Neuron (in vitro differentiated cells): ENCODE measurements around the gene TNIK.

Source experiments
- H2AFZ ChIP-seq: one replicate; pipeline ENCODE4 v1.6.1; 2013; ENCODE audit warnings: low read depth, mild to moderate bottlenecking, inconsistent platforms, low read length, moderate library complexity
- H3K27me3 ChIP-seq: one replicate; pipeline ENCODE4 v1.6.1; 2013; ENCODE audit warnings: low read length; ENCODE audit not compliant: insufficient read depth
- H3K36me3 ChIP-seq: one replicate; pipeline ENCODE4 v1.6.1; 2013; ENCODE audit warnings: low read length; ENCODE audit not compliant: insufficient read depth
- H3K4me1 ChIP-seq: one replicate; pipeline ENCODE4 v1.6.1; 2013; ENCODE audit warnings: low read length; ENCODE audit not compliant: insufficient read depth
- H3K4me3 ChIP-seq: 2 replicates; pipeline ENCODE4 v1.5.1; 2013; ENCODE audit warnings: mild to moderate bottlenecking, low read length, moderate library complexity
- H3K9me3 ChIP-seq: one replicate; pipeline ENCODE4 v1.6.1; 2013; ENCODE audit warnings: low read length

TNIK gene

GRCh38 chr3:171192176-171192854 is 267.9 kb downstream of the TNIK start:
- H3K36me3 ChIP-seq: no peaks in the 10 kb centered on the region
- H3K9me3 ChIP-seq: no peaks in the 10 kb centered on the region
- no peak overlapping the region for H2AFZ ChIP-seq
- no peaks in the 10 kb centered on the region for H3K4me1 ChIP-seq
- H3K27me3 ChIP-seq: no peaks in the 10 kb centered on the region
- no peak overlapping the region for H3K4me3 ChIP-seq

DNA sequence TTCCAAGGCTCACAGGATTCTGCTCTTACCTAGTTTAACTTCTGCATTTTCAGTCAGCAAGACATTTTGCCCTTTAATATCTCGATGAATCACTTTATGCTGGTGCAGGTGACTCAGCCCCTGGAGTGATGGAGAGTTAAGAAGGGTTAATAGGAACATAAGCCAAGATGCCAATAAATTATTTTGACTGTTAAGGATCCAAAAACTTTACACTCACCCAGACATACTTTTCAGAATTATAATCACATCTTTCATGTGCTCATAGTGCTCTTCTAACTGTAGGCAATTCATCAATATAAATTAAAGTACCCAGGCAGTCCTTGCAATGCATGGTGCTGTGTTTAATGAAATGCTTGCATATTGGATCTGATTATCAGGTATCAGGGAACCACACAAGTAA is 269.5 kb downstream of the TNIK start:
- Histone ChIP-seq H3K27me3 (no peaks in the 10 kb centered on the region), H3K4me1 (no peaks in the 10 kb centered on the region), H3K9me3 (no peaks in the 10 kb centered on the region), H3K36me3 (no peaks in the 10 kb centered on the region), H2AFZ (no peak overlapping the region), H3K4me3 (no peak overlapping the region)

DNA sequence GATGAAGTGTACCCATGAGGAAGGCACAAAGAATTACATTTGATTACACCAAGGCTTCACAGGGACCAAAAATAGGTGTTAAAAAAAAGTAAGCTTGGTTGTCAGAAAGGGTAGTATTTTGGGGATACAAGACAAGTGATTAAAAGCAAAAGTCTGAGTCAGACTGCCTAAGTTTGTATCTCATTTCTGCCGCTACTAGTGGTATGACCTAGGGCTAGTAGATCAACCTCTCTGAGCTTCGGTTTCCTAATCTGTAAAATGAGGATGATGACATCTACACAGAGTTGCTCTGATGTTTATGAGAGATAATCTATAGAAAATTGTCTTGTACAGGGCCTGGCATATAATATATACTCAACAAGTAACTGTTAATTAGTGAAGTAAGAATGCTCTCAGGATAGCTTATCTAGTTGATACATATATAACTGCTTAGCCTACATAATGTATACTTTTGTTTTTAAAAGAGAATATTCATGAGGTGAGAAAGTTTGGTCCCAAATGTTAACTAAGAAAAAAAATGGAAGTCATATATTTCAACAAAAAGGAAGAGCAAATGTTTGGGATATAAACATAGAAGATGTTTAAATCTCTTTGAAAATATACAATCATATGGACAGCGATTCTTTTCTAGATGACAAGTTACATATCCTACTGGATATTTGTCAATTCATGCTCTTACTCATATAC is 270.7 kb downstream of the TNIK start:
- Histone ChIP-seq H3K27me3 (no peaks in the 10 kb centered on the region), H2AFZ (no peak overlapping the region), H3K36me3 (no peaks in the 10 kb centered on the region), H3K9me3 (no peaks in the 10 kb centered on the region), H3K4me3 (no peak overlapping the region), H3K4me1 (no peaks in the 10 kb centered on the region)

GRCh38 chr3:171187706-171188290 is 272.4 kb downstream of the TNIK start:
- no peaks in the 10 kb centered on the region for H3K36me3 ChIP-seq
- no peaks in the 10 kb centered on the region for H3K4me1 ChIP-seq
- no peak overlapping the region for H3K4me3 ChIP-seq

DNA sequence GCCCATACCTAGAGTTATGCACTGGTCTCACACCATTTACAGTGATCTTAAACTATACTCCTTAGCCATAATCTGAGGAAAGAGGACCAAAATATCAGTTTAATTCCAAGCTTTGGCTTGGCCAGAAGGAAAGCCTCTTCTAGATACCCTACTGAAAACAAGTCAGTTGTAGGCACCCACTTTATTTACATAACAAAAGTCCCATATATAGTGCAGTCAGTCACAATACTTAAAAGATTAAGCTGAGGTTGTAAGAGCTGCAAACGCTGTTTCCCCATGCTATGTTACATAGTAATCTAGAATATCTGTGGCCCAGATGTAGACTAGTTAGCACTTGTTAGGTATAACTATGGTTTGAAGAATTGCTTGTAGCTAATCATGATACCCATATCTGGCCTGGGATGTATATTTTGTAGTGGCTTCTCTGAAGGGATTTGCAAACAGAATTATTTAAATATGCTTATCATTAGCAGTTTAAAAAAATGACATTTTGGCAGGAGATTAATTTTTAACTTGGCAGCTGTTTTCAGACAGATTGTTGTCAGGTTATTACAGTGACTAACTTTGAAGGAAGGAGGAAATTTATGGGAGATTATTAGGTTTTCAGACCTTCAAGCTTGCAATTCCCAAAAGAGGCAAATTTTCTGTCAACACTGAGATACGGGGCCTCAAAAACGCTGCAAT is 273.2 kb downstream of the TNIK start:
- no peaks in the 10 kb centered on the region for H3K4me1 ChIP-seq
- no peaks in the 10 kb centered on the region for H3K27me3 ChIP-seq
- H3K36me3 ChIP-seq: no peaks in the 10 kb centered on the region
- no peaks in the 10 kb centered on the region for H3K9me3 ChIP-seq
- no peak overlapping the region for H3K4me3 ChIP-seq
- H2AFZ ChIP-seq: no peak overlapping the region

More at GRCh38 chr3:171187706-171188290, 272.4 kb downstream of the TNIK start:
- Histone ChIP-seq H2AFZ (no peak overlapping the region), H3K9me3 (no peaks in the 10 kb centered on the region), H3K27me3 (no peaks in the 10 kb centered on the region)

GRCh38 chr3:171186383-171186782 is 273.8 kb downstream of the TNIK start:
- H2AFZ ChIP-seq: no peak overlapping the region
- no peaks in the 10 kb centered on the region for H3K27me3 ChIP-seq
- H3K4me1 ChIP-seq: no peaks in the 10 kb centered on the region
- no peak overlapping the region for H3K4me3 ChIP-seq
- H3K36me3 ChIP-seq: no peaks in the 10 kb centered on the region
- no peaks in the 10 kb centered on the region for H3K9me3 ChIP-seq

DNA sequence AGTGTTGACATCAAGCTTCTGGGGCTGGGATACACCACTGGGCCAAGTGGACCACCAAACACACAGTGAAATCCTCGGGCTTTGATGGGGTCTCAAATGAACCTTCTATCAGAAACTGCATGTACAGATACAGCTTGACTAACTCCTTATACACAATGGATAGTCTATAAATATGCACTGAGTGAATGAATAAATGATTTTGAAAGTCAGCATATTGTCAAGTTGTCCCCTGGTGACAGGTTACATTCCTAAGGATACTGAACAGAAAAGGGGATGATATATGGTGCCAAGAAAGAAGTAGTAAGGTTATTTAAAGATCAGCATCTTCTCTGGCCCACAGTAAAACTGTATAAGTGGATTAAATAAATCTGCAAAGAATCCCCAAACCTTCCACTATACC is 274.2 kb downstream of the TNIK start:
- H3K9me3 ChIP-seq: no peaks in the 10 kb centered on the region
- H3K27me3 ChIP-seq: no peaks in the 10 kb centered on the region
- no peaks in the 10 kb centered on the region for H3K36me3 ChIP-seq
- H2AFZ ChIP-seq: no peak overlapping the region
- no peak overlapping the region for H3K4me3 ChIP-seq
- no peaks in the 10 kb centered on the region for H3K4me1 ChIP-seq

GRCh38 chr3:171184372-171184771 is 275.8 kb downstream of the TNIK start:
- Histone ChIP-seq H3K27me3 (no peaks in the 10 kb centered on the region), H3K4me1 (no peaks in the 10 kb centered on the region), H3K36me3 (no peaks in the 10 kb centered on the region), H2AFZ (no peak overlapping the region), H3K4me3 (no peak overlapping the region), H3K9me3 (no peaks in the 10 kb centered on the region)

DNA sequence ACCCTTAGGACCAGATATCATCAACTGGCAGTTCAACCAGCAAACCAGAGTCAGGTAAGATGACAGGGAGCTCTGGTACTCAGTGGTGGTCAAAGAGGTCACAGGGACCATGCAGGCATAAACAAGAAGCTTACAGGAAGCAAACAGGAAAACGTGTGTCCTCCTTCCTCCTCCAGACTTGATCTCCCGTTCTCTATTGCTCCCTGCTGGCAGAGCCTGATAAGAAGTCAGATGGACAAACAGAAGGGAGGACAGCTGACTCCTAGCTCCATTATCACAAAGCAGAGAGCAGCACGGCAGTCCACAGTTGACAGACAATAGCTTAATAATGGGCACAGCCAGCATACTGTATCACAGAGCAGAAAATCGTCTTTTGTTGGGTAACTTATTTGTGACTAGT is 277.2 kb downstream of the TNIK start:
- H3K27me3 ChIP-seq: no peaks in the 10 kb centered on the region
- no peaks in the 10 kb centered on the region for H3K36me3 ChIP-seq
- no peak overlapping the region for H2AFZ ChIP-seq
- no peaks in the 10 kb centered on the region for H3K4me1 ChIP-seq
- no peak overlapping the region for H3K4me3 ChIP-seq
- no peaks in the 10 kb centered on the region for H3K9me3 ChIP-seq

DNA sequence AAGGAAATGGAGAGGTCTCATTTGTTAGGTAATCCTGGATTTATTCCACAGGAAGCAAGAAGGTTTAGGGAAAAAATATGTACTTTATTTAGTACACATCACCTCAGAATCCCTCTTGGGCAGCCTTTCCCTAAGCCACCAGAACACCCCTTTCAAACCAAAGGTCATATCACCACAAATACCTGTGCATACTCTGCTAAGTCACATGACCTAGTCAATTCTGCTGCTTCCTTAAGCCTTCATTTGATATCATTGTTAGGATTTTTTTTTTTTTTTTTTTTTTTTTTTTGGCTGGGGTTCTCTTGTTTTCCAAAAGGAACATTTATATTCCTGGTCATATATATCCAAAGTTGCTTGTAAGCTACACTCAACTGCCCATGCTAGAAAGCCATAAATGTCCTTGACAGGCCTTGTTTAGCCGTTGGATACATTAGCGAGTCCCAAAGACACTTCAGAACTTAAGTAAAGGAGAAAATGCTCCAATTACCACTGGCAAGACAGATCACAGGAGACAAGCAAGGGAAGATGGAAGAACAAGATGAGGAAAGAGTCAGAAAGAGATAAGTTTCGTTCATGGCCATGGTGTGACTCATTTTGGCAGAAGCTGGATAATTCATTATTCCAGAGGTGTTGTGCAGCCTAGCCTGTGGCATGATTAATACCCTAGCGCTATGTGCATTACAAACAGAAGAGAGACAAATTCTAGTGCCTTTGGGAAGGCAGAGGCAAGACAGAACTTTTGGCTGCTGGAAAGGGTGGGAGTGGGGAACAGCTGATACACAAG is 278.1 kb downstream of the TNIK start:
- Histone ChIP-seq H3K4me3 (no peak overlapping the region), H2AFZ (no peak overlapping the region), H3K27me3 (no peaks in the 10 kb centered on the region), H3K36me3 (no peaks in the 10 kb centered on the region), H3K4me1 (no peaks in the 10 kb centered on the region), H3K9me3 (no peaks in the 10 kb centered on the region)

GRCh38 chr3:171178714-171179113 is 281.5 kb downstream of the TNIK start:
- Histone ChIP-seq H3K4me1 (peaks cover 4% of the 10 kb centered on the region), H3K9me3 (no peaks in the 10 kb centered on the region), H3K4me3 (no peak overlapping the region), H3K27me3 (no peaks in the 10 kb centered on the region), H2AFZ (no peak overlapping the region), H3K36me3 (no peaks in the 10 kb centered on the region)

DNA sequence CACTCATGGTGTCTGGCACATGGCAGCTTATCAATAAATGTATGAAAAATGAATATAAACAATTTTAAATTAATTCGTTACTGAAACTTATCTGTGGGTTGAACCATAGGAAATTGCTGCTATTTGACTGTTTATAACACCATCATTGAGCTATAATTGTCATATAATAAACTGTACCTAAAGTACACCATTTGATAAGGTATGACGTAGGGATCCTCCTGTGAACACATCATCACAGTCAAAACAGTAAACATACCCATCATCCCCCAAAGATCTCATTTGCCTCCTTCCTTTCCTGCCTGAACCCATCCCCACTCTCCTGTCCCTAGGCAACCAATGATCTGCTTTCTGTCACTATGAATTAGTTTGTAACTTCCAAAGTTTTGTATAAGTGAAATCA is 282.7 kb downstream of the TNIK start:
- Histone ChIP-seq H3K36me3 (peaks cover 2% of the 10 kb centered on the region), H3K9me3 (no peaks in the 10 kb centered on the region), H3K4me3 (no peak overlapping the region), H3K4me1 (peaks cover 6% of the 10 kb centered on the region), H2AFZ (no peak overlapping the region), H3K27me3 (no peaks in the 10 kb centered on the region)
